GM12892 (cell line): ENCODE results near the gene SLC30A9.

ENCODE experiments used
- POLR2A ChIP-seq: IDR thresholded peaks from 2 replicates; pipeline ENCODE4 v1.6.1; 2011; ENCODE audit warnings: low read depth, low read length, control low read depth
- POLR2AphosphoS5 ChIP-seq: IDR thresholded peaks from 2 replicates; pipeline ENCODE4 v1.6.1; 2011; ENCODE audit warnings: low read depth, low read length, control low read depth
- TAF1 ChIP-seq: IDR thresholded peaks from 2 replicates; pipeline ENCODE4 v1.6.1; 2011; ENCODE audit warnings: low read depth, mild to moderate bottlenecking, control low read depth, low read length, borderline replicate concordance

- TF ChIP-seq POLR2A (no peak), POLR2AphosphoS5 (no peak), TAF1 (no peak)
These were observed 2.9 kb downstream of the SLC30A9 start for GRCh38 chr4:41992967-41993857.
